H54 (cell line): ENCODE data around the gene SSTR5.
A peak's percentile ranks its signal among the peaks of the same experiment; 100 is the strongest.

Source experiments
- DNase-seq: peaks from one replicate; pipeline ENCODE4 v3.0.0; 2011; ENCODE audit warnings: low spot score, mixed read lengths; ENCODE audit not compliant: insufficient read length
- FAIRE-seq: peaks from 3 replicates; lab custom pipeline; 2011; peaks lifted over from hg19 to GRCh38; lab: Jason Lieb, UNC
- POLR2A ChIP-seq: IDR thresholded peaks from 2 replicates; pipeline ENCODE4 v1.6.1; 2011; ENCODE audit warnings: low read depth, mild to moderate bottlenecking, low read length

Gene SSTR5

DNA sequence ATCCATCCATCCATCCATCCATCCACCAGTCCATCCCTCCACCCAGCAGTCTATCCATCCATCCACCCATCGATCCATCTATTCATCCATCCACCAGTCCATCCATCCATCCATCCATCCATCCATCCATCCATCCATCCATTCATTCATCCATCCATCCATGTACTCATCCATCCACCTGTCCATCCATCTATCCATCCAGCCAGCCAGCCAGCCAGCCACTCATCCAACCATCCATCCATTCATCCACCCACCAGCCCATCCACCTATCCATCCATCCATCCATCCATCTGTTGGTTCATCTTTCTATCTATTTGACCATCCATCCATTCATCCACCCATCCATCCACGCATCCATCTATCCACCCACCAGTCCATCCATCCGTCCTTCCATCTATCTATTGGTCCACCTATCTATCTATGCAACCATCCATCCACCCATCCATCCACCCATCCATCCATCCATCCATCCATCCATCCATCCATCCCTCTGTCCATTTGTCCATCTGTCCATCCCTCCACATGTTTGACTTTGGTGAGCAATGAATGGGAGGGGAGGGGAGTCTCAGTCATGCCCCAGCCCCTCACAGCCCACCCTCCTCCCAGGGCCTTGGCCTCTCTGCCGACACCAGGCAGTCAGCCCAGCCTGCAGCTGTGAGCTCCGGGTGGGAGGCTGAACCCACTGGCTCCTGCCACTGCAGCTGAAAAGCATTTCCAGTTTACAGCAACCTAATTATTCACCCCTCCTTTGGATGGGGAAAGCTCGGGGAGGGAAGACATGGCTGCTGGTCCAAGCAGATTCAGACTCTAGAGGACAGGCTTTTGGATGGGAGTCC, 38.1 kb upstream of the SSTR5 start:
- no peak for TF ChIP-seq POLR2A
- no peak for DNase-seq
- no peak for FAIRE-seq

- TF ChIP-seq POLR2A: no peak
- FAIRE-seq (no peak), DNase-seq (no peak)
Observed at GRCh38 chr16:1035066-1035415, 37.5 kb upstream of the SSTR5 start.

GRCh38 chr16:1036166-1036565, 36.4 kb upstream of the SSTR5 start:
- FAIRE-seq (no peak), DNase-seq (peak; percentile 45)
- TF ChIP-seq POLR2A: no peak

DNA sequence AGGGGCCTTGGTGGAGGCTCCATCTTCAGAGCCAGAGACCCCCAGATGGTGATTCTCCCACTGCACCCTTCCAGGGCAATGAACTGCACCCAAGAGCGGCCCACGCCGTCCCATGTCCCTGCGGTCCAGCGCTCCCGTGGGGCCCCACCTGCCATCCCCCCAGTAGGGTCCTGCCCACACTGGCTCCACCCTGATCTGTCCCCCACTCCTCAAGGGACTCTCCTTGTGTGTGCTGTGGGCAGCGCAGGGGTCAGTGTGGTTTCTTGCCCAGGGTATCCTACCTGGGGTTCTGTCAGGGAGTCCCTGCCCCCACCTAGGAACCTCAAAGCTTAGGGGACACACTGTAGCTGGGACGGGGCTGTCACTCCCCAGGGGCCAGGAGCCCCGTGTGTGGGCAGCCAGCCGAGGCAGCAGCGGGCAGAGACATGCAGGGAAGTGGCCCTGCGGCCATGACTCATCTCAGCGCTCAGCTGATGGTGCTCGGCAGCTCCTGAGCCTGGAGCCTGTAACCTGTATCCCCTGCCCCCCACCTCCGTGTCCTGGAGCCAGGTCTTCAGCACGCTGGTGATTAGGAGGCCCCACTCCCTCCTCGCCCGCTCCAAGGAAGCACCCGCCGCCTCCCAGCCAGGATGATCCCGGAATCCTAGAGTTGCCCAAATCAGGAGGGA, 35.7 kb upstream of the SSTR5 start:
- FAIRE-seq (no peak), DNase-seq (peak; percentile 89)
- no peak for TF ChIP-seq POLR2A

DNA sequence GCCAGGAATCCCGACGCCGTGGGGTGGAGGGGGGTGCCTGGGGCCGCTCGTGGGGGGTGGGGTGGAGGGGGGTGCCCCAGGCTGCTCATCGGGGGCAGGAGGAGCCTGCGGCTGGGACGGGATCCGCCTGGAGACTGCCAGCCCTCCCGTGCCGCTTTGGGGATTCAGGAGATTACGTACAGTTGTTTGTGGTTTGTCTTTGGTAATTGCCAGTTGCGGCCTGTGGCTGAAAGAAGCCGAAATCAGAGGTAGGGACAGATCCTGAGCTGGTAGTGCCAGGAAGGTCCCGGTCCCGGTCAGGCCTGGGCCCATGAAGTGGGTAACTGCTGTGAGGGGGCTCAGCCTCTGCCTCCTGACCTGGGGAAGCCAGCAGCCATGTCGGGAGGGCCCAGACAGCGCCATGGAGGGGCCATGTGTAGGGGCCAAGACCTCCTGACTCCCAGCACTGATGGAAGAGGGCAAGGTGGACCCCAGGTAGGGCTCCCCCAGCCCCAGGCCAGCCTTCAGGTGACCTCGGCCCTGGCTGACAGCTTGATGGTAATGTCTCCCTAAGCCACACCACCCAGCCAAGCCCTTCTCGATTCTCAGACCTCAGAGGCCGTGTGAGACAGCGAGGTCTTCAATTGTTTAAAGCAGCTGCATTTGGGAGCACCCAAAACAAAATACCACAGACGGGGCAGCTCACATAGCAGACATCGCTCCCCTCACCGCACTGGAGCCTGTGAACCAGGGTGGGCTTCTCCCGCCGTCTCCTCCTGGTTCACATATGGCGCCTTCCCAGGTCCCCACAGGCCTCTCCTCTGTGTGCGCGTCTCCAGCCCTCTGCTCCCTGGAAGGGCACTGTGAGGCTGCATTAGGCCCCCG, 34.9 kb upstream of the SSTR5 start:
- FAIRE-seq (no peak), DNase-seq (no peak)
- TF ChIP-seq POLR2A: no peak

DNA sequence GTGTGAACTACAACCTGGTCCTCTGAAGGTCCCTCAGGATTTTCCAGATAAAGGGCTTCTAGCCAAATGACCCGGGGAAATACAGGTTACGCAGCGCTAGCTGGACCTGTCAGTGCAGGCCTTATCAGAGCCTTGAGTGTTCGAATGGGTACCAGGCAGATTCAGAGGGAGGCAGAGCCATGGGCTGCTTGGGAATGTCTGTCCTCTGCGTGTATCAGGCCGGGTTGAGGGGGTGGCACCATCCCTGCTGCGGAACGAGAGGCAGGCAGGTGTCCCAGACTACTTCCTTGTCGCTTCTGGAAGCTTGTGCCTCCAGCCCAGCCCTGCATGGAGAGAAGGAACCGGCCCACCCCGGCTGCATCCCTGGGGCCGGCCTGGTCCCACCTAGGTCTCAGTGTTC, 33.6 kb upstream of the SSTR5 start:
- no peak for TF ChIP-seq POLR2A
- no peak for FAIRE-seq
- no peak for DNase-seq

DNA sequence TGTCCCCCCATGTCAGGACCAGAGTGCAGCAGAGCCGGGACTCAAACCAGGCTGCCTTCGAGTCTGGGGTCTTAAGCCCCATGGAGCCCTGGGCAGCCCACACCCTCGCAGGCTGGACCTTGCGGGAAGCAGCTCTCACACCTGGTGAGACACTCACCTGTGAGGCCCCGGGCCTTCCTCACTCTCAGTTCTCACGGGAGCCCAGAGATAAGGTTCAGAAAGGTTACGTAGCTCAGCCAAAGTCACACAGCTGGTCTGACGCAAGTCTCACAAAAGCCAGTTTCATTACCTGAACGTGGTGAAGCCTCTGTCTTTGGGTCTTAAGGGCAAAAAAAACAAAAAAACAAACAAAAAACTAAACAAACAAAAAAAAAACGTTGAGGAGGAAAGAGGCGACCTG, 32.8 kb upstream of the SSTR5 start:
- TF ChIP-seq POLR2A: no peak
- DNase-seq (no peak), FAIRE-seq (no peak)

DNA sequence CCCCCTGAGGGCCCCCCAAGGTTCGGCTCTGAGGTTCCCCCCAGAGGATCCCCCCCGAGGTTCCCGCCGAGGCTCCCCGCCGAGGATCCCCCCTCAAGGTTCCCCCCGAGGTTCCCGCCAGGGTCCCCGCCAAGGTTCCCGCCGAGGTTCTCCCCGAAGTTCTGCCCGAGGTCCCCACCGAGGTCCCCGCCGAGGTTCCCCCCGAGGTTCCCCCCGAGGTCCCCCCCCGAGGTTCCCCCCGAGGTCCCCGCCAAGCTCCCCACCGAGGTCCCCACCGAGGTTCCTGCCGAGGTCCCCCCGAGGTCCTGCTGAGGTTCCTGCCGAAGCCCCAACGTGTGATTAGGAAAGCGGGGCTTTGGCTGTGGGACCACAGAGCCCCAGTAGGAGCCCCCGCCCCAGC, 32.2 kb upstream of the SSTR5 start:
- FAIRE-seq (no peak), DNase-seq (no peak)
- no peak for TF ChIP-seq POLR2A

- no peak for TF ChIP-seq POLR2A
- DNase-seq (no peak), FAIRE-seq (no peak)
Observed at GRCh38 chr16:1042049-1042744, 30.4 kb upstream of the SSTR5 start.

DNA sequence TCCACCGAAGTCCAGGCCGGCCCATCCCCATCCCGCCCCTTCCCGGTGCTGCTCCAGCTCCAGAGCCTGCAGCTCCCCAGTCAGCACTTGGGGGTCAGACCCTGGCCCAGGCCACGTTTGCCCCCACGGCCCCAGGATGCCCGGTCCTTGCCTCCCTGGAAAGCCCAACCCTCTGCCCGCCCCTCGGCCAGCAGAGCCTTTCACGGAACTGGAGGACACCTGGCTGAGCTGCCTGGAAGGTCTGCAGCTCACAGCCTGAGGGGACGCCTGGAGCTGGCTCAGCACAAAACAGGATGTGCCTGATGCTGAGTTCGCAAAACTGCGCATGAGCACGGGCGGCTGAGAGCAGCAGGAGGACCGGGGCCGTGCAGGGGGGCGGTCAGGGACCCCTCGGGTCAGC, 29.7 kb upstream of the SSTR5 start:
- no peak for DNase-seq
- no peak for FAIRE-seq
- no peak for TF ChIP-seq POLR2A

GRCh38 chr16:1043881-1044451, 28.6 kb upstream of the SSTR5 start:
- no peak for TF ChIP-seq POLR2A
- DNase-seq (no peak), FAIRE-seq (no peak)

DNA sequence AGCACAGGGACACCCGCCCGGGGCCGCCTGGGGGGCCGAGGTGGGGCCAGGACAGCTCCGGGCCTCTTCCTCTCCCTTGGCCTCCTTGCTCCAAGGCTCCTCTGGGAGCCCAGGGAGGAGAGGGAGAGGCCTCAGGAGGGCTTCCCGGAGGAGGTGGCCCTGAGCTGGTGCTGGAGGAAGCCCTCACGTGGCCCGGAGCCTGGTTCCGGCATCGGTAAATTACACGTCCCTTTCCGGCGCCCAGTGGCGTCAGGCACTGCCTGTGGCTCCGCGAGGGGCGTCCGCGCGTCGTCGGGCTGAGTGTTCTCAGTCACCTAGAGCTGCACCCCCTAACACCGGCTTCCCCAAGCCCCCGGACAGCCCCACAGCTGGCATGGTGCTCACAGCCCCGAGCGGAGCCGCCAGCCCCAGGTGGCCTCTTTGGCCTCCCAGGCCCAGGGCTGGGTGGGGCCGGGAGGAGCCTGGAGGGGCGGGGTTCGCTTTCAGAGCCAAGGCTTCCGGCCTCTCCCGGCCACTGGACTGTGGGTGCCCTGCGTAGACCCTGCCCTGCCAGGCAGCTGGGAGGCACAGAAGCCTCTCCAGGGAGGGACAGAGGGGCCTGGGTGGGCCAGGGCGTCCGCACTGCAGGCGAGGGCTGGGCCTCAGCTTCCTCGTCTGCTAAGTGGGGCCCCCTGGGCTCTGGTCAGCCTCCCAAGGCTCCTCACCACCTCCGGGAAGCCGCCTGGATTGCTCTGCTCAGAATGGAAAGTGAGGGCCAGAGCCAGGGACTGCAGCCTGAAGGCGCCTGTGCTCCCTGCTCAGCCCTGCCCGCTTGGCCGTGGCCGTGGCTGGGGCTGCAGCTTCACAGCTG, 27.9 kb upstream of the SSTR5 start:
- DNase-seq: no peak
- no peak for TF ChIP-seq POLR2A
- no peak for FAIRE-seq

DNA sequence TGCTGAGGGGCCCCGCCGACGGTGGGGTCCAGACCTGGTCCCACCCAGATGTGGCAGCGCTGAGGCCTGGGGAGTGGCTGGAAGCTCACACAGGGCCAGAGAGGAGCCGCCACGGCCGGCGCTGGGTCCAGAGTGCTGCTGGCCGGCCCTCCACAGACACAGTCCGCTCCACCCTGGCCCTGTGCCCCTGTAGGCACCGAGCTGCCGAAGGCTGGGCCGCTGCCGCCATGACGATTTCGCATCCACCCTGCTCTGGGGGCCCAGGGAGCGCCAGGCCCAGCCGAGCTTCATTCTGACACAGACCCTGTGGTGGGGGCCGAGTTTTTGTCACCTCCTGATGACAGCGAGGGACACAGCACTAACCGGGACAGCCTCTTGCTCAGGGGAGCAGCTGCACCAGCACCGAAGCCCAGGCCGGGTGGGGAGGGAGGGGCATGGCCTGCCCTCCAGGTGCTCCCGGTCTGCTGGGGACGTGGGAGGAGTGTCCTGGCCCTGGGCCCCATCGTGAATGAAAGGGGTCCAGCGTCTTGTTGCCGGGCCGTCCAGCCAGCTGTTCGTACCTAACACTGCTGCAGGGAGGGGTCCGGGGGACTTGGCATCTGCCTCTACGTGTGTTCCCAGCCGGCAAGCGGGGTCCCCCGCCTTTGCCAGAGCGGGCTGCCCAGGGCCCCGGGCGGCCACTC, 27.1 kb upstream of the SSTR5 start:
- no peak for DNase-seq
- no peak for TF ChIP-seq POLR2A
- no peak for FAIRE-seq
